ENCODE measurements around the gene TPH2. TPM values are rescaled to one million over a fixed set of nuclear protein-coding genes. Genes with fewer than 3 reads are reported as not detected.
A peak's percentile ranks its signal among the peaks of the same experiment; 100 is the strongest.

Gene TPH2
- total RNA-seq, 4 donors from 2014 or later = not detected

- ATAC-seq (ENCODE audit: low FRiP score) (no peak), DNase-seq (ENCODE audit: low spot score) (no peak)
- no peak for TF ChIP-seq CTCF (IDR thresholded peaks at IDR 0.05)
Observed at GRCh38 chr12:72071030-72071429, 132.4 kb downstream of the TPH2 start.

GRCh38 chr12:72072592-72073212 lies 134.1 kb downstream of the TPH2 start:
- no peak for TF ChIP-seq CTCF (IDR thresholded peaks at IDR 0.05)
- ATAC-seq (ENCODE audit: low FRiP score) (peak; percentile 59), DNase-seq (ENCODE audit: low spot score) (no peak)

- ATAC-seq (ENCODE audit: low FRiP score) (no peak), DNase-seq (ENCODE audit: low spot score) (no peak)
- no peak for TF ChIP-seq CTCF (IDR thresholded peaks at IDR 0.05)
Observed at GRCh38 chr12:72074065-72074464, 135.4 kb downstream of the TPH2 start.

- no peak for TF ChIP-seq CTCF (IDR thresholded peaks at IDR 0.05)
- ATAC-seq (ENCODE audit: low FRiP score) = no peak
- no peak for DNase-seq (ENCODE audit: low spot score)
Observed at GRCh38 chr12:72074956-72075355, 136.3 kb downstream of the TPH2 start.

GRCh38 chr12:72075401-72075800 lies 136.8 kb downstream of the TPH2 start:
- ATAC-seq (ENCODE audit: low FRiP score) = no peak
- no peak for TF ChIP-seq CTCF (IDR thresholded peaks at IDR 0.05)
- no peak for DNase-seq (ENCODE audit: low spot score)

GRCh38 chr12:72075891-72076557 lies 137.4 kb downstream of the TPH2 start:
- TF ChIP-seq CTCF (IDR thresholded peaks at IDR 0.05) = no peak
- ATAC-seq (ENCODE audit: low FRiP score) (no peak), DNase-seq (ENCODE audit: low spot score) (no peak)

GRCh38 chr12:72076558-72076915 lies 137.9 kb downstream of the TPH2 start:
- no peak for TF ChIP-seq CTCF (IDR thresholded peaks at IDR 0.05)
- DNase-seq (ENCODE audit: low spot score) = no peak
- ATAC-seq (ENCODE audit: low FRiP score) = no peak
